Ishikawa (cell line): ENCODE data around the gene PLRG1.

Experiments
- CREB1 ChIP-seq: IDR thresholded peaks from 2 replicates; pipeline ENCODE4 v1.6.1; 2012; ENCODE audit warnings: low read depth
- EP300 ChIP-seq: IDR thresholded peaks from 2 replicates; pipeline ENCODE4 v1.6.1; 2012; ENCODE audit warnings: borderline replicate concordance
- FOXM1 ChIP-seq: IDR thresholded peaks from 2 replicates; pipeline ENCODE4 v1.6.1; 2012; ENCODE audit warnings: low read depth, borderline replicate concordance
- MAX ChIP-seq: IDR thresholded peaks from 2 replicates; pipeline ENCODE4 v1.6.1; 2012
- RAD21 ChIP-seq: IDR thresholded peaks from 2 replicates; pipeline ENCODE4 v1.6.1; 2012; ENCODE audit warnings: low read depth
- REST ChIP-seq: IDR thresholded peaks from 2 replicates; pipeline ENCODE4 v1.6.1; 2012; ENCODE audit warnings: low read depth, mild to moderate bottlenecking
- TAF1 ChIP-seq: IDR thresholded peaks from 2 replicates; pipeline ENCODE4 v1.6.1; 2012; ENCODE audit warnings: low read depth, mild to moderate bottlenecking
- TCF12 ChIP-seq: IDR thresholded peaks from 2 replicates; pipeline ENCODE4 v1.6.1; 2012; ENCODE audit warnings: low read depth
- TEAD4 ChIP-seq: IDR thresholded peaks from 2 replicates; pipeline ENCODE4 v1.6.1; 2012

GRCh38 chr4:154559141-154559493 lies 8.9 kb upstream of the PLRG1 start:
- TF ChIP-seq TEAD4 (no peak), MAX (no peak), TAF1 (no peak), REST (no peak), CREB1 (no peak), EP300 (no peak), RAD21 (no peak), TCF12 (no peak), FOXM1 (no peak)
